ENCODE data around the gene PRKCB.

Gene PRKCB

DNA sequence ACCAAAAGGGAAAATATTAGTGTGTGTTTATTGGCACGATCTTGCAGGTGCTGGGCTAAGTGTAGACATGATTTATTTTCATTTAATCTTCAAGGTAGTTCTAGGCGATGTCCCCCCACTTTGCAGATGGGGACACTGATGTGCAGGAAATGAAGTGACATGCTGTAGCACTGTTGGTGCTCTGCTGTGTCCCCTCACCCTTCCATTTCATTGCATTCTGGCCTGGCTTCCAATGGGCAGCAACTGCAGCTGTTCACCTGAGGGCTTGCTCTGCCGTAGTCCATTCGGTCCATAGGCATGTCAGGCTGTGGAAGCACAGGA, 123.9 kb downstream of the PRKCB start:
- peak; percentile 89 for FAIRE-seq
- no peak for DNase-seq (ENCODE audit: insufficient read length, low spot score)

- FAIRE-seq (no peak), DNase-seq (ENCODE audit: insufficient read length, low spot score) (no peak)
These were observed 124.5 kb downstream of the PRKCB start for GRCh38 chr16:23960081-23960885.

DNA sequence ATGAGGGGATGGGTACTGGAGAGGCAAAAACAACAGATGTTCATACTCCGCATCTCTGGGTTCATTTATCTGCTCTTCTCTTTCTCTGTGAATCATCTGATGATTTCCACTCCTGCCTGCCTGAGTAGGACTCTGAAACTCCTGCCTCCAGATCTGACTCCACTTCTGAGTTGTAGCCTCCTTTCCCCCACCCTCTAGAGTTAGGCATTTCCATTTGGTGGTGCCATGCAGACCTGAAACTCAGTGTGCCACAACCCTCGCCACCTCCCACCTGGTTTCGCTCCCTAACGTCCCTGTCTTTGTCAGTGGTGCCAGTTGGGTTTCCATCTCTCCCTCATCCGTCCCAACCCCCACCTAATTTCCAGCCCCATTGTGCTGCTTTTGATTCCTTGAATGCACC, 126.2 kb downstream of the PRKCB start:
- DNase-seq (ENCODE audit: insufficient read length, low spot score) = no peak
- no peak for FAIRE-seq

GRCh38 chr16:23964136-23964535, 128.4 kb downstream of the PRKCB start:
- DNase-seq (ENCODE audit: insufficient read length, low spot score) = no peak
- FAIRE-seq = no peak

DNA sequence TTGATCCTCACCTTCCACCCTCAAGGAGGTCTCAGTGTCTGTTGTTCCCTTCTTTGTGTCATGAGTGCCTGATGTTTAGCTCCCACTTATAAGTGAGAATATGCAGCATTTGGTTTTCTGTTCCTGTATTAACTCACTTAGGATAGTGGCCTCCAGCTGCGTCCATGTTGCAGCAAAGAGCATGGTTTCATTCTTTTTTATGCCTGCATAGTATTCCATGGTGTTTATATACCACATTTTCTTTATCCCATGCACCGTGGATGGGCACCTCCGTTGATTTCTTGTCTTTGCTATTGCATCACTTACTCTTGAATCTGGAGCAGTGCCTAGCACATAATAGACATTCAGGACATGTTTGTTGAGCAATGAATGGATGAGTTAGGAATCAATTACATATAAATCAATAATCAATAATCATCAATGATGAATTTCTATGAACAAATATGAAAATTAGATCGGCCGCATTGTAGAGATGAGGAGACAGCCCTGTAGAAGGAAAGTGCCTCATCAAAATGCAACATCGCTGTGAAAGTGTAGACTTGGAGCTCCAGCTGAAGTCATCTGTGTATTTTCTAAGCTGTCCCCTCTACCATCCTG, 129.5 kb downstream of the PRKCB start:
- DNase-seq (ENCODE audit: insufficient read length, low spot score) (no peak), FAIRE-seq (no peak)

DNA sequence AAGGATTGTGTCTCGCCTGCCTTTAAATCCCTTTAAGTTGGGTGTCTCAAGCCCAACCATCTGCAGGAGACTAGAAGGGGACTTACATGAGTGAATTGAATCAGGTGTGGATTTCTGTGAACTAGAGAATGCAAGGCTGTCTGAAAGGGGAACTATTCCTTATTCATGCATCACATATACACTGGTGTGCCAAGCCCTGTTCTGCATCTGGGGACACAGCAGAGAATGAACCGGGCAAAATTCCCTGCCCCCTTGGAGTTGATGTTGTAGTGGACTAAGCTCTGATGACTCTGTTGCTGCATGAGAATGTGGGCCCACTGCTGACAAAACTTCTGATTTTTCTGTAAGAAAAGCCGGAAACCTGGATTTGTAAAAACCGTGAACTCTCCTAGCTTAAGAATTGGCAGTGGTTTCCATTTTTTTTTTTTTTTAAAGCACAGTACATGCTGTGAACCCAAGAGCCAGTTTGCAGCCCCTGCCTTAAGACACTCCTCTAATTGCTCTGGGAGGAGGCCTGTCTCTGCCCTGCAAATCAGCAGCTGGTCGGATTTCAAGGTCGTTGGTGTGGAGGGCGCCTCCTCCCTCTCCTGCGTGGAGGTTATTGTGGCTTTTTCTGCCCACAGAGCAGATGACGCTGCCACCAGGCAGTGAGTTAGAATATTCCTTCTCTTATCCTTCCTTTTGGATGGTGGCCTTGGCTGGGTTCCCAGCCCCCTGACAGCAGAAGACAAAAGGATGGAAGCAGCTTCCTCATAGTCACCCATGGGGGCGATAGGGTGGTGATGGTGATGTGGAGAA, 131.0 kb downstream of the PRKCB start:
- FAIRE-seq (no peak), DNase-seq (ENCODE audit: insufficient read length, low spot score) (no peak)

DNA sequence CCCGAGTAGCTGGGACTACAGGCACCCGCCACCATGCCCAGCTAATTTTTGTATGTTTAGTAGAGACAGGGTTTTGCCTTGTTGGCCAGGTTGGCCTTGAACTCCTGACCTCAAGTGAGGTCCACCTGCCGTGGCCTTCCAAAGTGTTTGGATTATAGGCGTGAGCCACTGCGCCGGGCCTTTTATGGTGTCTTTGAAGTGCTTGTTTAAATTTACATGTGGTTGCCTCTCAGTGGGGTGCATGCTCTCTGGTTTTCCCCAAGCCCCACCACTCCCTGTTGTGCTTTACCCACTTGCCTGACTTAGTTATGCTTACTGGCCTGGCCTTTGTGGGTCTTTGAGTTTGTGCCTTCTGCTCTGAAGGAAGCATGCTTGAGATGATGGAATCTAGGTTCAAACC, 132.0 kb downstream of the PRKCB start:
- DNase-seq (ENCODE audit: insufficient read length, low spot score) = no peak
- no peak for FAIRE-seq

GRCh38 chr16:23968176-23968575, 132.4 kb downstream of the PRKCB start:
- FAIRE-seq (no peak), DNase-seq (ENCODE audit: insufficient read length, low spot score) (no peak)

DNA sequence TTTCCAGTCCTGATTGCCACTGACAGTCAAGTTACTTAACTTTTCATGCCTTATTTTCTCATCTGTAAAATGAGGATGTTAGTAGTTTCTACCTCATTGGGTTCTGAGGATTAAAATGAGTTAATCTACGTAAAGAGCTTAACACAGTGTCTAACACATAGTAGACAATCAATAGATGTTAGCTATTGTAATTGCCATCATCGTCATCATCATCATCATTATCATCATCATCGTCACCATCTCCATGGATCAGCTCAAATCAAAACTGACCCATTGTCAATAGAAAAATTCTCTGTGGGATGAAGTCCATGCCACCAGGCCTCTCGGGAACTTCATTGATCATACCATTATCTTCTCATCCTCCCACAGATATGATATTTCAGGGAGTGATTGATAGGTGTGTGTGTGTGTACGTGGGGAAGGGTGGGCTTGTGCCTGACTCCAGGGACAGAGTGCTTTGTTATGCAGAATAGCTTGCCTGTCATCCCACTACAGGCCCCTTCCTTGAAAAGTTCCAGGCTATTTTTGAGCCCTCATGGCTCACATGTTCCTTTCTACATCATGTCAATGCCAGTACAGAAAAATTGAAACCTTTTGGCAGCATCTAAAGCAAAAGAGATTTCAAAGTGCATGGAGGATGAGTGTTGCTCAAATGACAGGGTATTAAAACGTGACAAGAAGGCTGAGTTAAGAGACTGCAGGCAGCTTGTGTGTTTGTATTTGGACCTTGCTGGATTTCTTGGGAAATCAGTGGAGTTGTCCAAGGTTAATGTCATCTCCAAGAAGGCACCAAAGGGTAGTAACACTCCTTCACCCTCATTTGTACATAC, 133.9 kb downstream of the PRKCB start:
- FAIRE-seq (no peak), DNase-seq (ENCODE audit: insufficient read length, low spot score) (no peak)

GRCh38 chr16:23974223-23974622, 138.4 kb downstream of the PRKCB start:
- no peak for FAIRE-seq
- DNase-seq (ENCODE audit: insufficient read length, low spot score) = no peak

DNA sequence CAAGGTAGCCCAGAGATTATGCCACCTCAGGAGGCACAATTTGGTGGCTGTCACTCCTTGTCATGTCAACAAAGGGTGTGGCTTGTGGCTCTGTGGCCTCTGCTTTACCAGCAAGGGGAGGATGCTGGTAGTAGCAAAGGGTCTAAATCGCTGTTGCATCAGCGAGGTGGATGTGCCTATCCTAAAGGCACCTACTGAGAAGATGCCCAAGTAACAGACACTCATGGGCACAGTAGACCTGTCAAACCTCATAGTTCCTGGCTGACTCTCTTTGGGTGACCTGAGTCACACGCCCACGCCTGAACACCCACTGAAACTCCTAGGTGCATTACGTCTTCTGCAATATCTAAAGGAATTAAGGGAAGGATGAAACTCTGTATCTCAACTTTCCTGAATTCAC, 139.5 kb downstream of the PRKCB start:
- DNase-seq (ENCODE audit: insufficient read length, low spot score) (no peak), FAIRE-seq (no peak)

DNA sequence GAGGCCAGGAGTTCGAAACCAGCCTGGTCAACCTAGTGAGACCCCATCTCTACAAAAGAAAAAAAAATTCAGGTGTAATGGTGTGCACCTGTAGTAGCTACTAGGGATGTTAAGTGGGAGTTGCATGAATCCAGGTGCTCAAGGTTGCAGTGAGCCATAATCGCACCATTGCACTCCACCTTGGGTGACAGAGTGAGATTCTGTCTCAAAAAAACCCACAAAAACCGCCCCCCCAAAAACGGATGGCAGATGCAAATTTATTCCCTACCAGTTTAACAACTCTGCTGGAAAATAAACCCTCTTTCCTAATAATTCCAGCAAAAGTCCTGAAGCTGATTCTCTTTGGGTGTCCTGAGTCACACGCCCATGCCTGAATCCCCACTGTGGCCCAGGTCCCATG, 140.3 kb downstream of the PRKCB start:
- DNase-seq (ENCODE audit: insufficient read length, low spot score) = no peak
- FAIRE-seq = no peak

DNA sequence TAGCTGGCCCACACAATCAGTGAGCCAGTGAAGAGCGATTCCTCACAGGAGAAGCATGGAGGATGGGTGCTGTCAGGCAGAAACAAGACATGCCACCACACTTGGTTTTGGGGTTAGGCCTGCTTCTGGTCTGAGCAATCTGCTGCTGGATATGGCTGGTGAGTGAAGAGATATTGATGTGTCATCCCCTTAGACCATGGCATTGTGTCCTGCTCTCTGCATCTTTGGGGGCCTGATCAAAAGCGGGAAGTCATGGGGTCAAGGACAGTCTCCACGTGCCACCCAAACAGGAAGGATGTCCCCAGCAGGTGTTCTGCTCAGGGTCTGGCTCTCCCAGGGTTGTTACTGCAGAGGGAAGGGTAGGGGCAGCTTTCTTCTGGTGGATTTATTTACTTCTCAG, 140.7 kb downstream of the PRKCB start:
- FAIRE-seq = peak; percentile 80
- DNase-seq (ENCODE audit: insufficient read length, low spot score) = no peak

- no peak for DNase-seq (ENCODE audit: insufficient read length, low spot score)
- no peak for FAIRE-seq
These were observed 143.7 kb downstream of the PRKCB start for GRCh38 chr16:23979441-23979840.

DNA sequence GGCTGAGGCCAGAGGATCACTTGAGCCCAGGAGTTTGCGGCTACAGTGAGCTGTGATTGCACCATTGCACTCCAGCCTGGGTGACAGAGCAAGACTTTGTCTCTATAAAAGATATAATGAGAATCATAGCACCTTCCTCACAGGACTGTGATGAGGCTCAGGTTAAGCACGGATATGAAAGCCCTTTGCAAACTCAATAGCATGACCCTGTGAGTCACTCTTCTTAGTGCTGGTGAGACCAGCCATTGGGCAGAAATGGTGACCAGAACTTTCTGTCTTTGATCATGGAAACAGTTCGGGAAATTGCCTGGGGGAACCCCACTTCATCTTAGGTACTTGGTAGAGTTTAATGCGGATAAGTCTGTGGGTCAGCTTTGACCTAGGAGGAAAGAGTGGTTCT, 144.2 kb downstream of the PRKCB start:
- DNase-seq (ENCODE audit: insufficient read length, low spot score) (no peak), FAIRE-seq (no peak)

DNA sequence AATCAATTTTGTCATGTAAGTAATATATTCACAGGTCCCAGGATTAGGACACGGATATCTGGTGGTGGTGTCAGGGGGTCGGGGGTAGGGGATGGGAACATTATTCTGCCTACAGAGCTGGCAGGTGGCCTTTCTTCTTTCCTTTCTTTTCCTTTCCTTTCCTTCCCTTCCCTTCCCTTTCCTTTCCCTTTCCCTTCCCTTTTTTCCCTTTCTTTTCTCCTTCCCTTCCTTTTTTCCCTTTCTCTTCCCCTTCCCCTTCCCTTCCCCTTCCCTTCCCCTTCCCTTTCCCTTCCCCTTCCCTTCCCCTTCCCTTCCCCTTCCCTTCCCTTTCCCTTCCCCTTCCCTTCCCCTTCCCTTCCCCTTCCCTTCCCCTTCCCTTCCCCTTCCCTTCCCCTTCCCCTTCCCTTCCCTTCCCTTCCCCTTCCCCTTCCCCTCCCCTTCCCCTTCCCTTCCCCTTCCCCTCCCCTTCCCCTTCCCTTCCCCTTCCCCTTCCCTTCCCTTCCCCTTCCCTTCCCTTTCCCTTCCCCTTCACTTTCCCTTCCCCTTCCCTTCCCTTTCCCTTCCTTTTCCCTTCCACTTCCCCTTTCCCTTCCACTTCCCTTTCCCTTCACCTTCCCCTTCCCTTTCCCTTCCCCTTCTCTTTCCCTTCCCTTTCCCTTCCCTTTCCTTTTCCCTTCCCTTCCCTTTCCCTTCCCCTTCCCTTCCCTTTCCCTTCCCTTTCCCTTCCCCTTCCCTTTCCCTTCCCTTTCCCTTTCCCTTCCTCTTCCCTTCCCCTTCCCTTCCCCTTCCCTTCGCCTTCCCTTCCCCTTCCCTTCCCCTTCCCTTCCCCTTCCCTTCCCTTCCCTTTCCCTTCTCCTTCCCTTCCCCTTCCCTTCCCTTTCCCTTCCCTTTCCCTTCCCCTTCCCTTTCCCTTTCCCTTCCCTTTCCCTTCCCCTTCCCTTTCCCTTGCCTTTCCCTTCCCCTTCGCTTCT, 145.9 kb downstream of the PRKCB start:
- no peak for FAIRE-seq
- no peak for DNase-seq (ENCODE audit: insufficient read length, low spot score)

DNA sequence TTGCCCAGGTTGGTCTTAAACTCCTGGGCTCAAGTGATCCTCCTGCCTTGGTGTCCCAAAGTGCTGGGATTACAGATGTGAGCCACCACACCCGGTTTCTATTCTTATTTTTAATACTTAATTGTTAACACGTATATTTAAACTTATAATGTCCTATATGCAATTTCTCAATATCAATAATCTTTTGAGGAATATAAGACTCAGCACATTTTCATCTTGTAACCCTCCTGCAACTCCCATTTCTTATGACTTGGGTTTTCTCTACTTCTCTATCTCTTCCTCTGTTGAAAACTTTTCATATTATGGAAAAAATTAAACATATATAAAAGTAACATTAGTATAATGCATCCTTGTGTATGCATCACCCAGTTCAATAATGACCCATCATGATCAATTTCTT, 150.7 kb downstream of the PRKCB start:
- DNase-seq (ENCODE audit: insufficient read length, low spot score) = no peak
- FAIRE-seq = no peak

DNA sequence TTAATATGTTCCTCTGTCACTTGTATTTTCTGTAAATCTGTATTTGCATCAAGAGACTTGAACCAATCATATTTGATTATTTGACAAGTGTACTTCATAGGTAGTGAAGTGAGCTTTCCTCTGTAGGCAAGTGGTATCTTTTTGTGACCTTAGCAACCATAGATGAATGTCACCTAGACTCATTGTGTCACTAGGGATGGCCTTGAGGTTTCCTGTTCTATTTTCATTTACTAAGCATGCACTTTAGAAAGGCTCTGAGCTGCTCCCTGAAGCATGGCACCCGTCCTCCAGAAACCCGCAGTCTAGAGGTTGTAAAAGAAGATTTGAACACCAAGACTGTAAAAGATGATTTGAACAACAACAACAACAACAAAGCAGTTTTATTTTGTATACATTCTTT, 151.7 kb downstream of the PRKCB start:
- FAIRE-seq (peak; percentile 88), DNase-seq (ENCODE audit: insufficient read length, low spot score) (peak; percentile 28)

- no peak for DNase-seq (ENCODE audit: insufficient read length, low spot score)
- FAIRE-seq = no peak
These were observed 154.7 kb downstream of the PRKCB start for GRCh38 chr16:23990507-23990906.

DNA sequence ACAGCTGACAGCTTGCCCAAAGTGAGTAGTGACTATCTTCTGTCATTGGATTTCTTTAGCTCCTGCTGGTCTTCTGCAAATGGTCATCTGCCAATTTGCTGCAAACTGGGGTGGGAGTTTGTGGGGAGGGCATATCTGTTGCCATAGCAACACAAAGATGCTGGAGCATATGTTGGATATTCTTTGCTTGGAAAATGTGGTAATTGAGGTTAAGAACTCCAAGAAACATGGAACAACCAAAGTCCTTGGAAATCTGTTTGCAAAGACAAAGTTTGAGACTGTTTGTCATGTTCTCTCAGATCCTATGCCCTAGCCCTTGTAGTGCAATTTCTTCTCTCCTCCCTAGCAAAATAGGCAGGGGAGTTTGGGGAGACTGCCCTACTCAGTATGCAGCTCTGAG, 155.3 kb downstream of the PRKCB start:
- FAIRE-seq (no peak), DNase-seq (ENCODE audit: insufficient read length, low spot score) (no peak)

All from GM19239 (cell line).